Upper lobe of right lung (tissue), 1 donor: ENCODE measurements around the gene HSBP1. TPM values are rescaled to one million over a fixed set of nuclear protein-coding genes. Genes with fewer than 3 reads are reported as not detected.

Experiments used
- ATAC-seq: fragments of 200-7000 bp; cut with Tn5 transposase; one replicate; pipeline ENCODE4 v1.9.1; 2020; ENCODE audit warnings: mild to moderate bottlenecking, moderate library complexity
- DNase-seq: peaks from one replicate; pipeline ENCODE4 v3.0.0-alpha.2; 2020
- H3K27ac ChIP-seq: fragments of 200-600 bp; one replicate; pipeline ENCODE4 v1.8.0; 2022
- H3K27me3 ChIP-seq: fragments of 200-600 bp; one replicate; pipeline ENCODE4 v1.8.0; 2022; ENCODE audit warnings: mild to moderate bottlenecking
- H3K36me3 ChIP-seq: fragments of 200-600 bp; one replicate; pipeline ENCODE4 v1.8.0; 2022
- H3K4me1 ChIP-seq: fragments of 200-600 bp; one replicate; pipeline ENCODE4 v1.8.0; 2022
- H3K4me3 ChIP-seq: fragments of 200-600 bp; one replicate; pipeline ENCODE4 v1.8.0; 2022; ENCODE audit warnings: mild to moderate bottlenecking
- H3K9me3 ChIP-seq: fragments of 200-600 bp; one replicate; pipeline ENCODE4 v1.8.0; 2022
- CTCF ChIP-seq: fragments of 200-600 bp; IDR thresholded peaks from one replicate; pipeline ENCODE4 v1.8.0; 2022; ENCODE audit warnings: antibody characterized with exemption
- intact Hi-C: fragments of 100-400 bp; cut with DNase I; formaldehyde crosslinking; loops from one replicate; pipeline ENCODE4 v1.11.0; 2022
- total RNA-seq: library from RNA; stranded (reverse); fragmentation: NEBNext Ultra II Directional; extraction: Animal tissue kit (Norgen Biotek cat#: 25700); gene quantifications from one replicate; pipeline ENCODE4 v1.2.1, GENCODE V29; 2021
- donor health status: DM: no; HTN: yes; CAD: no; lungs with severe emphysema.

The HSBP1 gene
- total RNA-seq, 1 donor from 2014 or later, result 86.2 TPM

- no peaks in the 10 kb centered on the region for H3K36me3 ChIP-seq
- no peak overlapping the region for H3K27ac ChIP-seq
- DNase-seq (no peak), ATAC-seq (no peak)
- intact Hi-C loops, result no loop called here
- no peaks in the 10 kb centered on the region for H3K9me3 ChIP-seq
- H3K27me3 ChIP-seq, result no peaks in the 10 kb centered on the region
- H3K4me3 ChIP-seq, result no peak overlapping the region
- TF ChIP-seq CTCF, result no peak
- no peaks in the 10 kb centered on the region for H3K4me1 ChIP-seq
Measured at GRCh38 chr16:83789642-83790401, 18.0 kb upstream of the HSBP1 start.

- ATAC-seq, result no peak
- no peak for DNase-seq
Measured at GRCh38 chr16:83791916-83792315, 15.9 kb upstream of the HSBP1 start.

GRCh38 chr16:83792391-83792790 lies 15.4 kb upstream of the HSBP1 start:
- intact Hi-C loops, result no loop called here
- H3K4me3 ChIP-seq, result no peak overlapping the region
- TF ChIP-seq CTCF, result no peak
- H3K27me3 ChIP-seq, result no peaks in the 10 kb centered on the region
- no peaks in the 10 kb centered on the region for H3K4me1 ChIP-seq
- no peaks in the 10 kb centered on the region for H3K9me3 ChIP-seq
- no peaks in the 10 kb centered on the region for H3K36me3 ChIP-seq
- no peak overlapping the region for H3K27ac ChIP-seq
- no peak for ATAC-seq
- DNase-seq, result no peak

More at GRCh38 chr16:83791916-83792315, 15.9 kb upstream of the HSBP1 start:
- Histone ChIP-seq H3K27me3 (no peaks in the 10 kb centered on the region), H3K9me3 (no peaks in the 10 kb centered on the region), H3K4me1 (no peaks in the 10 kb centered on the region), H3K27ac (no peak overlapping the region), H3K4me3 (no peak overlapping the region), H3K36me3 (no peaks in the 10 kb centered on the region)
- intact Hi-C loops, result no loop called here
- TF ChIP-seq CTCF, result no peak

GRCh38 chr16:83793179-83793578 lies 14.6 kb upstream of the HSBP1 start:
- Histone ChIP-seq H3K36me3 (no peaks in the 10 kb centered on the region), H3K4me3 (no peak overlapping the region), H3K4me1 (no peaks in the 10 kb centered on the region), H3K27ac (no peak overlapping the region), H3K9me3 (no peaks in the 10 kb centered on the region), H3K27me3 (no peaks in the 10 kb centered on the region)
- TF ChIP-seq CTCF, result no peak
- ATAC-seq, result no peak
- DNase-seq, result no peak
- intact Hi-C loops, result no loop called here

GRCh38 chr16:83794860-83795554 lies 12.8 kb upstream of the HSBP1 start:
- DNase-seq (no peak), ATAC-seq (no peak)
- Histone ChIP-seq H3K27me3 (no peaks in the 10 kb centered on the region), H3K4me1 (no peaks in the 10 kb centered on the region), H3K27ac (no peak overlapping the region), H3K36me3 (no peaks in the 10 kb centered on the region), H3K9me3 (no peaks in the 10 kb centered on the region), H3K4me3 (no peak overlapping the region)
- no peak for TF ChIP-seq CTCF
- intact Hi-C loops, result no loop called here
